Gastrocnemius medialis (tissue), 4 donors: ENCODE measurements around the gene CAMTA1.

Source experiments
- POLR2A ChIP-seq, 2 donors: fragments of 450-650 bp; IDR thresholded peaks; one replicate each; pipeline ENCODE4 v1.6.1; 2017; ENCODE audit warnings: antibody characterized with exemption in 2 of 2, mild to moderate bottlenecking in 2 of 2, moderate library complexity in 2 of 2
- TF ChIP-seq, protein P1 (sequence below), 5 experiments: fragments of 450-650 bp in 3 of 5; fragments of 200-600 bp in 2 of 5; sonication (generic) in 2 of 5; IDR thresholded peaks in 4 of 5; conservative IDR thresholded peaks in 1 of 5; 1 replicate in 4 of 5; 2 replicates in 1 of 5; pipeline ENCODE4 v1.5.1; 2016 to 2019; ENCODE audit warnings: antibody characterized with exemption in 5 of 5, mild to moderate bottlenecking in 3 of 5, moderate library complexity in 3 of 5

DNA sequence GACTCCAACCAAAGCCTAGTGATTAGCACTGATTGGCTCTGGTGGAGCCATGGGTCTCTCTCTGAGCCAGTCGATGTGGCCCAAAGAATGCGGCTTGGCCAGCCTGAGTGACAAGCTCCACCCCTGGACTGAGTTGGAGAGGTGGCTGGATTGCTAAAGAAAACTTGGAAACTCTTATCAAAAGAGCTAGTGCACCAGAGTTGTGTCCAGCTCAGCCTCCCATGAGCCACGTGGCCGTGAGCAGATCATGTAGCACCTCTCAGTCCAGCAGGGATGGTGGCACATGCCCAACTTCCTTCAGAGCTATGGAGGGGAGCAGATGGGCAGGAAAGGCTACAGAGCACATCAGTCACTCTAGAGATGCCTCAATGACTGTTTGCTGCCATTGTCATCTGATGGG is 843.0 kb downstream of the CAMTA1 start:
- TF ChIP-seq, protein P1, sequence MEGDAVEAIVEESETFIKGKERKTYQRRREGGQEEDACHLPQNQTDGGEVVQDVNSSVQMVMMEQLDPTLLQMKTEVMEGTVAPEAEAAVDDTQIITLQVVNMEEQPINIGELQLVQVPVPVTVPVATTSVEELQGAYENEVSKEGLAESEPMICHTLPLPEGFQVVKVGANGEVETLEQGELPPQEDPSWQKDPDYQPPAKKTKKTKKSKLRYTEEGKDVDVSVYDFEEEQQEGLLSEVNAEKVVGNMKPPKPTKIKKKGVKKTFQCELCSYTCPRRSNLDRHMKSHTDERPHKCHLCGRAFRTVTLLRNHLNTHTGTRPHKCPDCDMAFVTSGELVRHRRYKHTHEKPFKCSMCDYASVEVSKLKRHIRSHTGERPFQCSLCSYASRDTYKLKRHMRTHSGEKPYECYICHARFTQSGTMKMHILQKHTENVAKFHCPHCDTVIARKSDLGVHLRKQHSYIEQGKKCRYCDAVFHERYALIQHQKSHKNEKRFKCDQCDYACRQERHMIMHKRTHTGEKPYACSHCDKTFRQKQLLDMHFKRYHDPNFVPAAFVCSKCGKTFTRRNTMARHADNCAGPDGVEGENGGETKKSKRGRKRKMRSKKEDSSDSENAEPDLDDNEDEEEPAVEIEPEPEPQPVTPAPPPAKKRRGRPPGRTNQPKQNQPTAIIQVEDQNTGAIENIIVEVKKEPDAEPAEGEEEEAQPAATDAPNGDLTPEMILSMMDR (IDR thresholded peaks at IDR 0.05 in 4 of 5, conservative IDR thresholded peaks at IDR 0.05 in 1 of 5): no peak
- TF ChIP-seq POLR2A (IDR thresholded peaks at IDR 0.05): no peak
